ENCODE measurements around the gene FEZ2.

- no peak for TF ChIP-seq POLR2A (IDR thresholded peaks at IDR 0.05)
- no peak for TF ChIP-seq CTCF (IDR thresholded peaks at IDR 0.05)
Measured at GRCh38 chr2:36554531-36554930, 43.4 kb downstream of the FEZ2 start.
